ENCODE results near the gene HRAS.
"Not testable (repeated sequence)": the region's sequence is repeated elsewhere in the genome, so short reads cannot be mapped to it uniquely, and the experiment has no call there.

Gene HRAS

GRCh38 chr11:529728-530411, 5.5 kb downstream of the HRAS start:
- no peaks in the 10 kb centered on the region for H3K27me3 ChIP-seq (ENCODE audit: insufficient read depth, low read length)
- H3K27ac ChIP-seq (ENCODE audit: low read depth, low read length): no peak overlapping the region
- H3K36me3 ChIP-seq (ENCODE audit: insufficient read depth, low read length): peaks cover 22% of the 10 kb centered on the region
- H3K9me3 ChIP-seq (ENCODE audit: insufficient read depth, low read depth, low read length): no peaks in the 10 kb centered on the region
- H3K4me1 ChIP-seq (ENCODE audit: insufficient read depth, low read length): no peaks in the 10 kb centered on the region
- 91% methylated on average over 18 of the region's 18 CpGs for WGBS
- H3K9ac ChIP-seq (ENCODE audit: low read depth, low read length): no peak overlapping the region
- no peak overlapping the region for H3K4me3 ChIP-seq (ENCODE audit: low read length)

DNA sequence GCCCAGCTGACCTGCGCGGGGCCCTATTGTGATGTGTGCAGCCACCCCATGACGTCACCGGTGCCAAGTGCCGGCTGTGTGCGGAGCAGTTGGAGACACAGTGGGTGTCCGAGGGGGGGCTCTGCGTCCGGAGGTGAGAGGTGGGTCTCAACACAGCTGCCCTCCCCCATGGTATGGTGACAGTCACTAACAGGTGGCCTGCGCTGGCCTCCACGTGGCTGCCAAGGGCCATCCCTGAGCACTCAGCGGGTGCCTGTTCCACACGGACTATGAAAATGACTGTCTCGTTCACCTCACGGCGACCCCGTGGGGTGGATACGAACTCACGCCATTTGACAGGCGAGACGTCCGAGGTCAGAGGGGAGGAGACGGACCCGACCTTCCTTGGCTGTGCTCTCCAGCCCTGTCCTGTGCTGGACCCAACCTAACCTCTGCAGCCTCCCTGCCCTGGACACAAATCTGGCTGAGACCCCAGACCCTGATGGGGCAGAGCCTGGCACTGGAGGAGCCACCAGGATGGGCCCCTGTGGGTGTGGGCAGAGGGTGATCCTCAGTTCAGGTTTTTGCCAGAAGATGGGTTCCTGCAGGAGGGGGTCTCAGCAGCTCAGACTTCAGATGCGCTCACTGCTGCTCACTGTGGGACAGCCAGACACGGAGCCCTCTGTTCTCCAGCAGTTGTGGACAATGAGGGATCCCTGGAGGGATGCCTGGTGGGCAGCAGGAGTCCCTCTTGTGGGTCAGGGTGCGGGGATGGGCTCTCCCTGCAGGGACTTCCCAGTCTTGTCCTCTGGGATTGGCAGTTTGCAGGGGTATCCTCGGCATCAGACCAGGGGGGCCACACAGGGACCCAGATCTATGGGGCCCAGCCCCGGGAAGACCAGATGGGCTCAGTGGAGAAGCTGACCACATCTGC, 6.3 kb downstream of the HRAS start:
- H3K9ac ChIP-seq (ENCODE audit: low read depth, low read length): no peak overlapping the region
- no peaks in the 10 kb centered on the region for H3K27me3 ChIP-seq (ENCODE audit: insufficient read depth, low read length)

GRCh38 chr11:528166-528814, 7.1 kb downstream of the HRAS start:
- Histone ChIP-seq H3K27ac (ENCODE audit: low read depth, low read length) (no peak overlapping the region), H3K36me3 (ENCODE audit: insufficient read depth, low read length) (peaks cover 17% of the 10 kb centered on the region), H3K9ac (ENCODE audit: low read depth, low read length) (no peak overlapping the region), H3K27me3 (ENCODE audit: insufficient read depth, low read length) (no peaks in the 10 kb centered on the region), H3K4me3 (ENCODE audit: low read length) (no peak overlapping the region), H3K4me1 (ENCODE audit: insufficient read depth, low read length) (no peaks in the 10 kb centered on the region), H3K9me3 (ENCODE audit: insufficient read depth, low read depth, low read length) (no peaks in the 10 kb centered on the region)
- whole genome bisulfite sequencing: 87% methylated on average over 30 of the region's 30 CpGs

More for the DNA sequence above, 6.3 kb downstream of the HRAS start:
- H3K27ac ChIP-seq (ENCODE audit: low read depth, low read length): no peak overlapping the region
- no peak overlapping the region for H3K4me3 ChIP-seq (ENCODE audit: low read length)
- H3K4me1 ChIP-seq (ENCODE audit: insufficient read depth, low read length): no peaks in the 10 kb centered on the region
- no peaks in the 10 kb centered on the region for H3K9me3 ChIP-seq (ENCODE audit: insufficient read depth, low read depth, low read length)
- peaks cover 22% of the 10 kb centered on the region for H3K36me3 ChIP-seq (ENCODE audit: insufficient read depth, low read length)
- 82% methylated on average over 29 of the region's 29 CpGs for WGBS

DNA sequence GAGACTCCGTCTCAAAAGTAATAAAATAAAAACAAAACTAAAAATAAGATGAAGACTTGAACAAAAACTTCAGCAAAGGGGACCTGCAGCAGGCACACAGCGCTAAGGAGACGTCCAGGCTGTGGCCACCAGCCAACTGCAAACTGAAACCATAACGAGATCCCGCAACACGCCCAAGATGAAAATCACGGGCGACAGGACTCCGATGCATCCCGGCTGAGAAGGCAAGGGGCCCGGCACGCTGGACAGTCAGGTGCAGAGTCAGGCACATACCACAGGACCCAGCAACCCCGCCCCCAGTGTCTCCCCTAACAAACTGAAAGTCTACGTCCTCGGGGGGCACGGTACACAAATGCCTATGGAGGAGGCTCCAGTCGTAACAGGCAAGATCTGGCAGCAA, 9.2 kb downstream of the HRAS start:
- Histone ChIP-seq H3K27me3 (ENCODE audit: insufficient read depth, low read length) (no peaks in the 10 kb centered on the region), H3K4me1 (ENCODE audit: insufficient read depth, low read length) (no peaks in the 10 kb centered on the region), H3K27ac (ENCODE audit: low read depth, low read length) (no peak overlapping the region), H3K9ac (ENCODE audit: low read depth, low read length) (no peak overlapping the region), H3K9me3 (ENCODE audit: insufficient read depth, low read depth, low read length) (no peaks in the 10 kb centered on the region), H3K36me3 (ENCODE audit: insufficient read depth, low read length) (no peaks in the 10 kb centered on the region), H3K4me3 (ENCODE audit: low read length) (no peak overlapping the region)
- WGBS: 89% methylated on average over 17 of the region's 17 CpGs

GRCh38 chr11:521177-521688, 14.1 kb downstream of the HRAS start:
- Histone ChIP-seq H3K9ac (ENCODE audit: low read depth, low read length) (no peak overlapping the region), H3K27ac (ENCODE audit: low read depth, low read length) (no peak overlapping the region), H3K9me3 (ENCODE audit: insufficient read depth, low read depth, low read length) (peaks cover 5% of the 10 kb centered on the region; the same call in 1 of the 2 replicates), H3K27me3 (ENCODE audit: insufficient read depth, low read length) (no peaks in the 10 kb centered on the region), H3K4me1 (ENCODE audit: insufficient read depth, low read length) (no peaks in the 10 kb centered on the region), H3K4me3 (ENCODE audit: low read length) (no peak overlapping the region), H3K36me3 (ENCODE audit: insufficient read depth, low read length) (no peaks in the 10 kb centered on the region)
- 89% methylated on average over 10 of the region's 10 CpGs for WGBS

GRCh38 chr11:520428-521176, 14.8 kb downstream of the HRAS start:
- H3K9me3 ChIP-seq (ENCODE audit: insufficient read depth, low read depth, low read length): peaks cover 8% of the 10 kb centered on the region; the same call in 1 of the 2 replicates
- 92% methylated on average over 39 of the region's 39 CpGs for WGBS
- no peaks in the 10 kb centered on the region for H3K36me3 ChIP-seq (ENCODE audit: insufficient read depth, low read length)
- H3K4me3 ChIP-seq (ENCODE audit: low read length): no peak overlapping the region
- no peaks in the 10 kb centered on the region for H3K27me3 ChIP-seq (ENCODE audit: insufficient read depth, low read length)
- no peaks in the 10 kb centered on the region for H3K4me1 ChIP-seq (ENCODE audit: insufficient read depth, low read length)
- H3K9ac ChIP-seq (ENCODE audit: low read depth, low read length): no peak overlapping the region
- H3K27ac ChIP-seq (ENCODE audit: low read depth, low read length): no peak overlapping the region

GRCh38 chr11:518463-519202, 16.7 kb downstream of the HRAS start:
- Histone ChIP-seq H3K4me3 (ENCODE audit: low read length) (peak overlapping the region; percentile 37), H3K27me3 (ENCODE audit: insufficient read depth, low read length) (no peaks in the 10 kb centered on the region), H3K9me3 (ENCODE audit: insufficient read depth, low read depth, low read length) (peaks cover 8% of the 10 kb centered on the region; the same call in 1 of the 2 replicates), H3K36me3 (ENCODE audit: insufficient read depth, low read length) (no peaks in the 10 kb centered on the region; the same call in 1 of the 2 replicates), H3K4me1 (ENCODE audit: insufficient read depth, low read length) (no peaks in the 10 kb centered on the region), H3K9ac (ENCODE audit: low read depth, low read length) (no peak overlapping the region), H3K27ac (ENCODE audit: low read depth, low read length) (no peak overlapping the region)
- 31% methylated on average over 74 of the region's 74 CpGs for WGBS

- not testable (repeated sequence) for H3K36me3 ChIP-seq (ENCODE audit: insufficient read depth, low read length); H3K4me1 ChIP-seq (ENCODE audit: insufficient read depth, low read length); H3K27me3 ChIP-seq (ENCODE audit: insufficient read depth, low read length); H3K27ac ChIP-seq (ENCODE audit: low read depth, low read length); H3K9me3 ChIP-seq (ENCODE audit: insufficient read depth, low read depth, low read length); H3K4me3 ChIP-seq (ENCODE audit: low read length); H3K9ac ChIP-seq (ENCODE audit: low read depth, low read length)
- 96% methylated on average over 43 of the region's 43 CpGs for WGBS
Observed at GRCh38 chr11:516918-517685, 18.3 kb downstream of the HRAS start.

DNA sequence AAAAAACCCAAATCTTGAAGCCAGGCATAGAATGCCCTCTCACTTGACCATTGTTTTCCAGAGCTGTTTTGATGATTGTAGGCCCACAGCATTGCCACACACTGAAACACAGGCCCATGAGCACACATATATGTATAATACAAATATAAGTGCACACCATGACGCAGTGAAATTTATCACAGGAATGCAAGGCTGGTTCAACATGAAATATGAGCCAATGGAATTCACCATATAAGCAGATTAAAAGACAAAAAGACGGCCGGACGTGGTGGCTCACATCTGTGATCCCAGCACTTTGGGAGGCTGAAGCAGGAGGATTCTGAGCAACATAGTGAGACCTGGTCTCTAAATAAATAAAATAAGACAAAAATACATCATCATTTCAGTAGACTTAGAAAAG, 19.0 kb downstream of the HRAS start:
- Histone ChIP-seq H3K27ac (ENCODE audit: low read depth, low read length) (no peak overlapping the region), H3K4me3 (ENCODE audit: low read length) (no peak overlapping the region), H3K27me3 (ENCODE audit: insufficient read depth, low read length) (no peaks in the 10 kb centered on the region), H3K4me1 (ENCODE audit: insufficient read depth, low read length) (no peaks in the 10 kb centered on the region), H3K36me3 (ENCODE audit: insufficient read depth, low read length) (peaks cover 3% of the 10 kb centered on the region; the same call in 1 of the 2 replicates), H3K9me3 (ENCODE audit: insufficient read depth, low read depth, low read length) (peaks cover 8% of the 10 kb centered on the region; the same call in 1 of the 2 replicates), H3K9ac (ENCODE audit: low read depth, low read length) (no peak overlapping the region)
- WGBS: 85% methylated on average over 4 of the region's 4 CpGs

Measured in HUES64 (cell line).